Thyroid gland (tissue), 4 donors: Measurements from ENCODE around the gene SZRD1. TPM values are rescaled to one million over a fixed set of nuclear protein-coding genes. Genes with fewer than 3 reads are reported as not detected.

Source experiments
- DNase-seq, 2 donors: peaks; one replicate each; pipeline ENCODE4 v3.0.0-alpha.2; 2019
- H3K27ac ChIP-seq, 3 donors: fragments of 200-600 bp; sonication (generic); 1 replicate in 2 of 3; 2 replicates in 1 of 3; pipeline ENCODE4 v1.5.1; 2016 to 2019; ENCODE audit warnings: mild to moderate bottlenecking in 1 of 3, moderate library complexity in 1 of 3
- H3K27me3 ChIP-seq: fragments of 200-600 bp; sonication (generic); one replicate; pipeline ENCODE4 v1.5.1; 2019
- H3K36me3 ChIP-seq, 2 donors: fragments of 200-600 bp; sonication (generic); one replicate each; pipeline ENCODE4 v1.5.1; 2016 to 2019
- H3K4me1 ChIP-seq, 2 donors: fragments of 200-600 bp; sonication (generic); one replicate each; pipeline ENCODE4 v1.5.1; 2017 to 2019
- H3K4me3 ChIP-seq, 3 donors: fragments of 200-600 bp; sonication (generic); replicated peaks in 1 of 3; 1 replicate in 2 of 3; 2 replicates in 1 of 3; pipeline ENCODE4 v1.5.1; 2016; ENCODE audit warnings: mild to moderate bottlenecking in 1 of 3
- H3K9me3 ChIP-seq: fragments of 200-600 bp; sonication (generic); one replicate; pipeline ENCODE4 v1.5.1; 2017
- POLR2A ChIP-seq, 2 donors: fragments of 450-650 bp; IDR thresholded peaks; one replicate each; pipeline ENCODE4 v1.6.1; 2017; ENCODE audit warnings: antibody characterized with exemption in 2 of 2, mild to moderate bottlenecking in 2 of 2, moderate library complexity in 1 of 2
- WGBS, 2 donors: methylation state at CpG; one replicate each; pipeline ENCODE4 v1.1.5; 2017; 5-methylcytosine and 5-hydroxymethylcytosine counted together
- intact Hi-C: fragments of 100-400 bp; cut with DNase I; formaldehyde crosslinking; loops from one replicate; pipeline ENCODE4 v1.15.1; 2023
- total RNA-seq, 4 donors: library from RNA; depleted of rRNA; stranded (reverse); fragments of >200 nt; gene quantifications; one replicate each; pipeline ENCODE4 v1.2.3, GENCODE V29; 2016
- TF ChIP-seq, protein P1 (sequence below), 6 experiments: fragments of 200-600 bp in 3 of 6; fragments of 450-650 bp in 3 of 6; sonication (generic) in 3 of 6; IDR thresholded peaks; one replicate each; pipeline ENCODE4 v1.5.1; 2016 to 2019; ENCODE audit warnings: antibody characterized with exemption in 6 of 6, mild to moderate bottlenecking in 2 of 6, inconsistent platforms in 1 of 6, moderate library complexity in 1 of 6

SZRD1 gene
- total RNA-seq, 4 donors from 2014 or later = 59.4 to 82.8 (median 74.4) TPM

DNA sequence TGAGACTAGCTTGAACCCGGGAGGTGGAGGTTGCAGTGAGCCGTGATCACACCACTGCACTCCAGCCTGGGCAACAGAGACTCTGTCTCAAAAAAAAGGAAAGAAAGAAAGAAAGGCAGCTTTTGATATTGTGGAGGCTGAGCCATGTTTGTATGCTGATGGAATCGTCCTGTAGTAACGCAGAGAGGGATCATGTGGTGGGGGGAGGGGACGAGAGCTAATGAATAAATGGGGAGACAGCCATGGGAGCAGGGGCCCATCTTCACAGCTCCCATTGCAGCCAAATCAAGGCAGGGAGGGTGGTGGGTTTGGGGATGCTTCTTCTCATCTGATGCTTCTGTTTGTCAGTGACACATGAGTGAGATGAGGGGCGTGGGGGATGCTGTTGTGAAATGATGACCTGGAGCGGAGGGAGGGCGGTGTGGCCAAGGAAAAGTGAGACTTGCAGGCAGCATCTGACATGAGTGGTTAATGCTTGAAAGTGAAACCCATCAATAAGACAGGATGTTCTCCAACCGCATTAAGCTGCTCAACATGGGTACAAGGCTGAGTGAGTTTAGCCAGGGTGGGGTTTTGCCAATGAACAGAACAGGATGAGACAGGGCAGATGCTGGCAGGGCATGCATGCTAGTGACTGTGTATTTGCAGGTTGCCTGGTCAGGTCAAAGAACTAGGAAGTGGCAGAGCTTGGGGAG, 53.5 kb downstream of the SZRD1 start:
- no peak overlapping the region for H3K27ac ChIP-seq
- intact Hi-C loops = no loop called here
- DNase-seq = no peak
- no peaks in the 10 kb centered on the region for H3K4me1 ChIP-seq
- 58 to 63% methylated on average over 9 of the region's 9 CpGs for WGBS, 2 donors
- H3K4me3 ChIP-seq = no peak overlapping the region
- TF ChIP-seq POLR2A (IDR thresholded peaks at IDR 0.05) = no peak
- TF ChIP-seq, protein P1, sequence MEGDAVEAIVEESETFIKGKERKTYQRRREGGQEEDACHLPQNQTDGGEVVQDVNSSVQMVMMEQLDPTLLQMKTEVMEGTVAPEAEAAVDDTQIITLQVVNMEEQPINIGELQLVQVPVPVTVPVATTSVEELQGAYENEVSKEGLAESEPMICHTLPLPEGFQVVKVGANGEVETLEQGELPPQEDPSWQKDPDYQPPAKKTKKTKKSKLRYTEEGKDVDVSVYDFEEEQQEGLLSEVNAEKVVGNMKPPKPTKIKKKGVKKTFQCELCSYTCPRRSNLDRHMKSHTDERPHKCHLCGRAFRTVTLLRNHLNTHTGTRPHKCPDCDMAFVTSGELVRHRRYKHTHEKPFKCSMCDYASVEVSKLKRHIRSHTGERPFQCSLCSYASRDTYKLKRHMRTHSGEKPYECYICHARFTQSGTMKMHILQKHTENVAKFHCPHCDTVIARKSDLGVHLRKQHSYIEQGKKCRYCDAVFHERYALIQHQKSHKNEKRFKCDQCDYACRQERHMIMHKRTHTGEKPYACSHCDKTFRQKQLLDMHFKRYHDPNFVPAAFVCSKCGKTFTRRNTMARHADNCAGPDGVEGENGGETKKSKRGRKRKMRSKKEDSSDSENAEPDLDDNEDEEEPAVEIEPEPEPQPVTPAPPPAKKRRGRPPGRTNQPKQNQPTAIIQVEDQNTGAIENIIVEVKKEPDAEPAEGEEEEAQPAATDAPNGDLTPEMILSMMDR (IDR thresholded peaks at IDR 0.05) = no peak
- no peaks in the 10 kb centered on the region for H3K27me3 ChIP-seq
- H3K36me3 ChIP-seq = no peaks in the 10 kb centered on the region
- H3K9me3 ChIP-seq = no peaks in the 10 kb centered on the region

DNA sequence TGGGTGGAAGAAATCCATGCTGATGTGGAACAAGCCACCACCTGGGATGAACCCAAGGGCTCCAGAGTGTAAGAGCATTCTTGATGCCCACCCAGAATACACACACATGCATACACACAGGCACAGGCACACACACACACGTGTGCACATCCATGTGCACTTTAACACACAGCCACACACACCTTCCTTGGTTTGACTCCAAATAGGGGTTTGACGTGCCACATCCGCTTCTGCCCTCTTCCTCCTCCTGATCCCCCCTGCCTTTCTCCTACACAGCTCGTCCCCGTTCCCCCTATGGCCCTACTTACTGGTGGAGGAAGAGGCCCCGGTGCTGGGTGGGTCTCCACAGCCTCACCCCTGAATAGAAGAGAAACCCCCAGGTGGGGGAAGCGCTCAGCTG, 54.2 kb downstream of the SZRD1 start:
- H3K36me3 ChIP-seq = no peaks in the 10 kb centered on the region
- DNase-seq = no peak
- no peaks in the 10 kb centered on the region for H3K27me3 ChIP-seq
- no peak for TF ChIP-seq POLR2A (IDR thresholded peaks at IDR 0.05)
- TF ChIP-seq, protein P1 (IDR thresholded peaks at IDR 0.05) = no peak
- 76 to 81% methylated on average over 7 of the region's 7 CpGs for WGBS, 2 donors
- H3K27ac ChIP-seq = no peak overlapping the region
- H3K4me1 ChIP-seq = no peaks in the 10 kb centered on the region
- H3K4me3 ChIP-seq = no peak overlapping the region
- no peaks in the 10 kb centered on the region for H3K9me3 ChIP-seq
- intact Hi-C loops = no loop called here

DNA sequence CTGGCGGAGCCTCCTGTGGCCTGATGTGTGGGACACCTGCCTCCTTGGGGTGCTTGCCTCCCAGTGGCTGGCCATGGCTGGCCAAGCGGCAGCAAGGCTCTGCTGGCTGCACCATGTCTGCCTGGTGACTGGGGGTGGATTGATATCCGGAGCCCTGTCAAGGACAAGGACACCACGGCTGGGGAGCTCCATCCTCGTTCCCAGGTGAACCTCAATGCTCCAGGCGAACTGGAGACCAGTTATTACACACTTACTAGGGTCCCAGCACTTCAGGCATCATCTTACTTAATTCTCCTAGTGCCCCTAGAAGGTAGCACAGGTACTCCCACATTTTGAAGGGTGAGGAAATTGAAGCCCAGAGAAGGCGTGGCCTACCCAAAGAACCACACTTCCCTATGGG, 55.0 kb downstream of the SZRD1 start:
- DNase-seq = no peak
- no peaks in the 10 kb centered on the region for H3K36me3 ChIP-seq
- H3K27ac ChIP-seq = no peak overlapping the region
- intact Hi-C loops = no loop called here
- no peak overlapping the region for H3K4me3 ChIP-seq
- no peaks in the 10 kb centered on the region for H3K9me3 ChIP-seq
- H3K27me3 ChIP-seq = no peaks in the 10 kb centered on the region
- TF ChIP-seq, protein P1 (IDR thresholded peaks at IDR 0.05) = no peak
- no peak for TF ChIP-seq POLR2A (IDR thresholded peaks at IDR 0.05)
- no peaks in the 10 kb centered on the region for H3K4me1 ChIP-seq
- WGBS, 2 donors = 89 to 97% methylated on average over 6 to 7 of the region's 7 CpGs

DNA sequence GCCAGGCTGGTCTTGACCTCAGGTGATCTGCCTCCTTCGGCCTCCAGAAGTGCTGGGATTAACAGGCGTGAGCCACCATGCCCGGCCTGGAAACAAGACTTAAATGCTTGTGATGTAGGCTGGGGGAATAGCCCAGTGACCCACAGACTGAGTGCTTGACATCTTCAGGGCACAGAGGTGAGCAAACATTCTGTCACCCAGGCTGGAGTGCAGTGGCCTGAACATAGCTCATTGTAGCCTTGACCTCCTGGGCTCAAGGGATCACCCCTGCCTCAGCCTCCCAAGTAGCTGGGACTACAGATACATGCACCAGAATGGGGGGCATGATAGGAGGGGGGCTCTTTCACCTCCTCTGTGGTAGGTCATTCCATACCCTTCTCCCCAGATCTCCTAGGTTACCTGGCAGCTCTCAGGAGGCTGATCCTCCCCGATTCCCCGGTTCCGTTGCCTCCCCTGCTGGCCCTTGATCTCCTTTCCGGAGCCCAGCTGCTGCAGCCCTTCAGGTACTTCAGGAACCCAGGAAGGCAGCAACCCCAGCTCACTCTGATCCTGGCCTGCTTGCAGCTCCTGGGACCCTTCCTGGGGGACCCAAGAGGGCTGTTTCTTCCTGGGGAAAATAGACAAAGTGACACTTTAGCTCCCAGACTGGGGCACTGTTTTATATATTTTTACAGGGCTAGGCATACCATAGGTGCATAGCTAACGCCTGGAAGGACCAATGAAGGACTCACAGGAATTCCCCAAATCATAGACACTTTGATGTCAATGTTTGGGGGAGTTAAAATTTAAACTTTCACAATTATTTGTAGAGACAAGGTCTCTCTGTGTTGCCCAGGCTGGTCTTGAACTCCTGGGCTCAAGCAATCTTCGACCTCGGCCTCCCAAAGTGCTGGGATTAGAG, 58.3 kb downstream of the SZRD1 start:
- Histone ChIP-seq H3K36me3 (no peaks in the 10 kb centered on the region), H3K27me3 (no peaks in the 10 kb centered on the region), H3K27ac (no peak overlapping the region), H3K4me1 (no peaks in the 10 kb centered on the region), H3K4me3 (no peak overlapping the region), H3K9me3 (no peaks in the 10 kb centered on the region)
- TF ChIP-seq POLR2A (IDR thresholded peaks at IDR 0.05) = no peak
- TF ChIP-seq, protein P1 (IDR thresholded peaks at IDR 0.05) = no peak
- intact Hi-C loops = no loop called here
- DNase-seq = no peak
- WGBS, 2 donors = 86 to 87% methylated on average over 10 of the region's 10 CpGs

DNA sequence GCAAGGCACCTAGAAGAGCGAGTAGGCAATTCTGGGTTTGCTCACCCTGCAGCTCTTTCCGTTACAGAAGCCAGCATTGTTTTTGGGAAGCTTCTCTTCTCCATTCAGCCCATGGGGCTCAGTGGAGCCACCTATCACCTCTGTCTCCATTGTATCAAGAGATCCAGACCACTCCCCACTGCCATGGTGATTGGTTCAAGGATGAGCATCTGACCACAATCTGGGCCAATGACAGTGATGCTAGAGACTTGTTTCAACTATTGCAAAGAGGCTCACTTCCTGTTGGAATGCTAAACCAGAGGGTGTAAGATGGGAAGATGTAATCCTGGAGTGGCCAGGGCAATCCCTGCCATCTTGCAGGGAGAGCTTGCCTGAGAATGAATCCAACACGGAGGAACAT, 63.6 kb downstream of the SZRD1 start:
- Histone ChIP-seq H3K4me3 (no peak overlapping the region), H3K4me1 (no peaks in the 10 kb centered on the region), H3K9me3 (no peaks in the 10 kb centered on the region), H3K27me3 (no peaks in the 10 kb centered on the region), H3K36me3 (no peaks in the 10 kb centered on the region), H3K27ac (no peak overlapping the region)
- TF ChIP-seq POLR2A (IDR thresholded peaks at IDR 0.05) = no peak
- TF ChIP-seq, protein P1 (IDR thresholded peaks at IDR 0.05) = no peak
- intact Hi-C loops = no loop called here
- WGBS, 2 donors = 77 to 84% methylated on average over 3 of the region's 3 CpGs
- no peak for DNase-seq
